SK-N-MC (cell line): ENCODE results near the gene EGR1.

ENCODE experiments used
- DNase-seq: peaks from one replicate; pipeline ENCODE4 v3.0.0-alpha.2; 2011; ENCODE audit warnings: low read depth, low spot score
- H3K27ac ChIP-seq: fragments of 200-600 bp; sonication (generic); 2 replicates; pipeline ENCODE4 v1.5.1; 2016; ENCODE audit warnings: mixed run types
- H3K36me3 ChIP-seq: fragments of 200-600 bp; sonication (generic); 2 replicates; pipeline ENCODE4 v1.6.1; 2017; ENCODE audit warnings: antibody characterized with exemption, low read length, mixed read lengths; ENCODE audit not compliant: insufficient read depth
- H3K4me3 ChIP-seq: fragments of 200-600 bp; sonication (generic); 2 replicates; pipeline ENCODE4 v1.5.1; 2016
- H3K9ac ChIP-seq: fragments of 200-600 bp; sonication (generic); 2 replicates; pipeline ENCODE4 v1.8.0; 2017; ENCODE audit warnings: mixed run types, mixed read lengths; ENCODE audit not compliant: insufficient read length
- H3K9me3 ChIP-seq: fragments of 200-600 bp; sonication (generic); 2 replicates; pipeline ENCODE4 v1.6.1; 2017; ENCODE audit warnings: low read depth, mild to moderate bottlenecking, antibody characterized with exemption, low read length, moderate library complexity, mixed read lengths
- EZH2 ChIP-seq: fragments of 200-600 bp; sonication (generic); IDR thresholded peaks from one replicate; pipeline ENCODE4 v1.6.1; 2017; ENCODE audit warnings: antibody characterized with exemption
- FOXP2 ChIP-seq: optimal IDR thresholded peaks from 2 replicates; pipeline ENCODE3; 2011; ENCODE audit warnings: mild to moderate bottlenecking, moderate library complexity; ENCODE audit not compliant: insufficient read depth; ENCODE audit errors: extremely low read length, control extremely low read depth
- POLR2AphosphoS5 ChIP-seq: IDR thresholded peaks from 2 replicates; pipeline ENCODE4 v1.6.1; 2012; ENCODE audit warnings: mild to moderate bottlenecking, low read depth, low read length, borderline replicate concordance

Gene EGR1

DNA sequence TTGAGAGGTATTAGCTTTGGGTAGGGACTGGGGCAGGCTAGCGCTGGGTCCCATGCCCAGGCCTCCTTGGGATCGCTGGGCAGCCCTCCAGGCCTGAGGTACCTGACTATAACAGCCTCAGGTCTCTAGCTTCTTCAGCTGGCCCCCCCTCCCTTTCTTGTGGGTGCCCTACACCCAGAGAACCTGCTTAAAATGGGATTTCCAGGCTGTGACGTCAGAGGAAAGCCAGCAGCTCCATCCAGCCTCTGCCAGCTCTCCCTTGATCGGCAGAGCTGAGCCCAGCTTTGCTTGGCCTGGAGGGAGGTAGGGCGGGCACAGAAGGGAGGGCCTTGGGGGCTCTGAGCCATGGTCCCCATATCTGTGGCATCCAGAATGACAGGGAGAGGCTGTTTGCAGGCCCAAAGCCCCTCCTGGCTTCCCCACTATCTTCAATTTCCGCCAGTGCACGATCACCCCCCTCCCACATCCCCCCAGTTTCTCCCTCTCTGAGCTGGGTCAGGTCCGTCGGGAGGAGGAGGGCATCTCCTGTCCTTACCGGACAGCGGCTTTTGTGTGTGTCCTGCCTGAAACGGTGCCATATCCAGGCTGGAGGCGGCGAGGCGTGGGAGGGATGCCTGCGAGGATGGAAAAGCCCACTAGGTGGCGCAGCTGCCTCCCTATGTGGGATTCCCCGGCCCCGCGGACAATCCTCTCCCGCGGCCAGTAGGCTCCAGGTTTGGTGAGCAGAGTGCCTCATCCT, 15.6 kb upstream of the EGR1 start:
- Histone ChIP-seq H3K36me3 (no peaks in the 10 kb centered on the region), H3K4me3 (peak overlapping the region; percentile 43), H3K27ac (no peak overlapping the region), H3K9ac (peak overlapping the region; percentile 48), H3K9me3 (no peaks in the 10 kb centered on the region)
- no peak for TF ChIP-seq EZH2
- TF ChIP-seq POLR2AphosphoS5: no peak
- no peak for TF ChIP-seq FOXP2
- DNase-seq: no peak

DNA sequence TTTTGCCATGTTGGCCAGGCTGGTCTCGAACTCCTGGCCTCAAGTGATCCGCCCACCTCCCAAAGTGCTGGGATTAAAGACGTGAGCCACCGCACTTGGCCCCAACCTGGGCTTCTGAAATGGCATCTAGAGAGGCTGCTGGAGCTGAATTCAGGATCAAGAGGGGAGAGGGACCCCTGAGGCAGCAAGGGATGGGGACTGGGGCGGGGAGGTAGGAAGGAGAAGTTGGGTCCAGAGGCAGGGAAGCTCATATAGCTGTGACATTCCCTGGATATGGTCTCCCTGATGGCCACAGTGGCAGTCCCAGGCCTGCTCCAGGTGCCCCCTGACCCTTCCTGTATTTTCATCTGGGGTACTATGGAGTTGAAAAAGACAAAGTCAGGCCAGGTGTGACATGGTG, 14.3 kb upstream of the EGR1 start:
- Histone ChIP-seq H3K36me3 (no peaks in the 10 kb centered on the region), H3K4me3 (no peak overlapping the region), H3K9me3 (no peaks in the 10 kb centered on the region), H3K27ac (no peak overlapping the region), H3K9ac (no peak overlapping the region)
- TF ChIP-seq EZH2 (no peak), POLR2AphosphoS5 (no peak), FOXP2 (no peak)
- no peak for DNase-seq

DNA sequence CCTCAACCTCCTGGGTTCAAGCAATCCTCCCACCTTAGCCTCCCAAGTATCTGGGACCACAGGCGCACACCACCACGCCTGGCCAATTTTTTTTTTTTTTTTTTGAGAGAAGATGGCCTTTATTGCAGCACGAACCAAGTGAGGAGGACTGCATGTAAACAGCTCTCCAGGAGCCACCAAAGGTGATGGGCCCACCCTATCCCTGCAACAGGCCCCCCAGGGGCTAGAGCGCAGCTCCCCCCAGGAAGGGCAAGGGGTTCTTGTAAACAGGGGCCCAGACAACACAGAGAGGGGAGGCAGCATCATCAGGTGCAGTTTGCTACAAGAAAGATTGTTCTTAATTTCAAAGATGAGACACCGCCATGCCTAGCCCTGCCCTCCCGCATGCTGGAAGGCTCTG, 12.6 kb upstream of the EGR1 start:
- no peaks in the 10 kb centered on the region for H3K36me3 ChIP-seq
- no peaks in the 10 kb centered on the region for H3K9me3 ChIP-seq
- no peak for DNase-seq
- no peak overlapping the region for H3K4me3 ChIP-seq
- no peak overlapping the region for H3K9ac ChIP-seq
- H3K27ac ChIP-seq: no peak overlapping the region
- TF ChIP-seq FOXP2 (no peak), POLR2AphosphoS5 (no peak), EZH2 (no peak)

DNA sequence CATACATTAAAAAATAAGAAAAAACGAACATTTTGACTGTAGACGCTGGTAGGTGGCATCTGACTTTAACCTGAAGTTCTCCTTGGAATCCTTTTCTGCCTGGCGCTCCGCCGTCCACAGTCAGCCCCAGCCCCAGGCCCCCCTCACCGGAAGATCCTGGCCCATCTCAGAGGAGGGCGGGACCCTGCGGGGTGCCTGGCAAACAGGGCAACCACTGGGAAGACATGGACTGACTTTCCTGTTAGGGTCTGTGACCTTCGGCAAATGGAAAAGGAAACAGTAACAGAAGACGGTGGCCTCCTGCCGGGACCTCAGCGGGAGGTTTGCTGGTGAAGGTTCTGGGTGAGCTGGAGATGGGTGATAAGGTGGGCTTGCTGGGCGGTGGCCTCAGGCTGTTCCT, 11.7 kb upstream of the EGR1 start:
- TF ChIP-seq EZH2: no peak
- TF ChIP-seq FOXP2: no peak
- TF ChIP-seq POLR2AphosphoS5: no peak
- Histone ChIP-seq H3K27ac (no peak overlapping the region), H3K9me3 (no peaks in the 10 kb centered on the region), H3K36me3 (no peaks in the 10 kb centered on the region), H3K9ac (no peak overlapping the region), H3K4me3 (no peak overlapping the region)
- DNase-seq: no peak

DNA sequence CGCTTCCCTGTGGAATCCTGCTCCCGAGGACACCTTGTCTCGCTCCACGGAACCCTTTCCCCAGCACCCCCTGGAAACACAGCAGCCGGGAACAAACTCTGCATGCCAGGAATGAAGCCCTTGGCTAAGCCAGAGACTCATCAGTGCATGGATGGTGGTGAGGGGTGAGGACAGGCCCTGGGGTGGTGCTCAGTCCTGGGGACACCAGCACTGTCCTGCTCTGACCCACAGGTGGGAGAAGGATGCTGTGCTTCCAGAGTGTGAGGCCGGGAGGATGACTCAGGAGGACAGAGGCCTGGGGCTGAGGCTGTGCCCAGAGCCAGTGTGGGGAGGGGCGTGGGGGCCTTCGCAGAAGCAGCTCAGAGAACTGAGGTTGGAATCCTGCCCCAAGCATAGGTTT, 11.2 kb upstream of the EGR1 start:
- H3K9me3 ChIP-seq: no peaks in the 10 kb centered on the region
- H3K36me3 ChIP-seq: no peaks in the 10 kb centered on the region

DNA sequence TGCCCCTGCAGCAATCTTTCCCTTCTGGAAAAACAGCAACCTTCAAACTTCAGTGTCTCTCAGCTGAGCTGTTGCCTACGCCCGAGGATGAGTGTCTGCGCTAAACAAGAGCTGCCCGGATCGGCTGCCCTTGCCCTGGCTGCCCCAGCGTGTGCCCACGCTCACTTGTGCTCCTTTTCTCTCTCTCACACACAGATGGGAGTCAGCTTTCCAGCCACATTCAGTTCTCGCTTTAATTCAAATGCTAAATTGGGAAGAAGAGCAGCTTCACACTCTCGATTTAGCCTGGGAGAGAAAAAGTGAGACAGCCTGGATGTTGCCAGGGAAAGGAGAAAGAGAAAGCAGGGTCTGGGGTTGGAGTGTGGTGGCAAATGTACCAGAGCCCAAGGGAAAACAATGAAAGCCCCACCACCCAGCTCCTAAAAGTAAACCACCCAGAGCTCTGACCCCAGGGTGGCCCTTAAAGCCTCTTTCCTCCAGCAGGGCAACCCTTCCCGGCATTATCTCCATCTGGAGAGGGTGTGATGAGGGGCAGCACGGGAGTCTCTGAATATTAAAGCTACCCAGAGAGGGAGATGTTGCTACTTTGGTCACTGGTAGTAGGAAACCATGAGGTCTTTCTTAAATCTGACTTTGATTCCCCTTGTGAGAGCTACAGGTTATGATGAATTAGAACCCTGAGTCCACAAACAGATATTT, 9.9 kb upstream of the EGR1 start:
- no peak overlapping the region for H3K9ac ChIP-seq
- no peak for DNase-seq

More for the DNA sequence above, 11.2 kb upstream of the EGR1 start:
- no peak for DNase-seq
- Histone ChIP-seq H3K9ac (no peak overlapping the region), H3K27ac (no peak overlapping the region), H3K4me3 (no peak overlapping the region)
- no peak for TF ChIP-seq POLR2AphosphoS5
- no peak for TF ChIP-seq FOXP2

DNA sequence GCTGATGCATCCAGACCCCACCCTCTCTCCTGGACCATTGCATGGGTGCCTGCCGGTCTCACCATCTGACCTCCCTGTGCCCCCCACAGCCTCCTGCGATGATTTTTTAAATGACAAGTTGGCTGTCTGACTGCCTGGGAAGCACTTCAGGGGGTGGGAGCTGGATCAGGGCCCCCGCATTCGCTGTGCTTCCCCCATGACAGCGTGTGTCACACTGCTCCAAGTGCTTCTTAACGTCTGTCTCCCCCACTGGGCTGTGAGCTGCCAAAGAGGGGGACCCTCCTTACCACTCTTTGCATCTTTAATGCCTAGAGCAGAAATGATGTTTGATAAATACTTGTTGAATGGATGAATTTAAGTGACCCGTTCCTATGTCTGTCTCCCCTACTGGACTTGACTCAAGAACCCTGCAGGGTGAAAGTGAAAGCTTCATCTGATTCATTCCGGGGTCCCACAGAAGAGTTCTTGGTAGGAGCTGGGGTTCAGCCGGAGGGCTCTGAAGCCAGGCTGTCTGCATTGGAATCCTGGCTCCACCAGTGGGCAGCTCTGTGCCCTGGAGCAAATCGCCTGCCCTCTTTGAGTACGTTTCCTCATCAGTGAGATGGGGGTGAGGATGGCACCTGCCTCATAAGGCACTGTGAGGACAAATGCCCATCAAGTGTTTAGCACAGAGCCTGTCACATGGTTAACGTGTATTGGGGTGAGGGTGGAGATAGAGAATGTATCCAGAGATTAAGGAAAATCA, 7.6 kb upstream of the EGR1 start:
- H3K9ac ChIP-seq: no peak overlapping the region
- no peak for TF ChIP-seq FOXP2
- TF ChIP-seq POLR2AphosphoS5: no peak
- TF ChIP-seq EZH2: no peak
- no peaks in the 10 kb centered on the region for H3K36me3 ChIP-seq
- H3K9me3 ChIP-seq: no peaks in the 10 kb centered on the region
- no peak for DNase-seq
- H3K4me3 ChIP-seq: no peak overlapping the region
- H3K27ac ChIP-seq: no peak overlapping the region

More for the DNA sequence above, 9.9 kb upstream of the EGR1 start:
- Histone ChIP-seq H3K4me3 (no peak overlapping the region), H3K27ac (no peak overlapping the region), H3K9me3 (no peaks in the 10 kb centered on the region), H3K36me3 (no peaks in the 10 kb centered on the region)
- TF ChIP-seq FOXP2: no peak
- TF ChIP-seq POLR2AphosphoS5: no peak
- no peak for TF ChIP-seq EZH2

DNA sequence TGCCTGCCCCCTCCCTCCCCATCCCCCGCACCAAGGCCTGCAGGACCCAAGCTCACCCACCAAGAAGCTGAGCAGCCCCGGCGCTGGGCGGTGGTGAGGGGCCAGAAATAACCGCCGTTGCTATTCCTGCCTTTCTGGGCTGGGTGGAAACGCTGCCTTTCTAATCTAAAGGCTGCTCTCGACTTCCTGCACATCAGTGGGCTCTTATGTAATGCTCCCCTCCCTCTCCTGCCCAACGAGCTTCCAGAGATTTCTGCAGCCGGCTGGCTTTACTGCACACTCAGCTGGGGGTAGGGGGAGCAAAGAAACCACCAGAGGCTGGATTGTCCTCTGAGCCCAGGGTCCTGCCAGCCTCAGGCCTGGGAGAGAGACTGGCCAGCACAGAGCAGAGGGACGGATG, 6.9 kb upstream of the EGR1 start:
- TF ChIP-seq FOXP2 (no peak), EZH2 (no peak), POLR2AphosphoS5 (no peak)
- no peak overlapping the region for H3K27ac ChIP-seq
- H3K4me3 ChIP-seq: no peak overlapping the region
- DNase-seq: no peak
- H3K9ac ChIP-seq: no peak overlapping the region
- no peaks in the 10 kb centered on the region for H3K36me3 ChIP-seq
- H3K9me3 ChIP-seq: no peaks in the 10 kb centered on the region

DNA sequence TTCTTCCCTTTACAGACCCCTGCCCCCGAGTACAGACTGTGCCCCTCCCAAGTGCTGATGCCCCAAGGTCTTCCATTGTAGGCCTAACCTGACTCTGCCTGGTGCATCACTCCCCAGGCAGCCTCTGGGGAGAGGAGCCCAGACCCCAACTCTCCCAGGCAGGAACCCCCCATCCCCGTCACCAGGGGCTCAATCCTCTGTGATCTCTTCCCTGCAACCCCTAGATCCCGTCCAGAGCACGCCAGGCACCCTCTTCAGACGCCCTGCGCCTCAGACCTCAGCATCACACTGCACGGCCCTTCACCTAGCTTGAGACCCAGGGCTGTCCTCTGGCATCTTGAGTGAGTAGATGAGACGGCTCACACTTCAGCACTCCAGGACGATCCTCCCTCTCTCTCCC, 6.4 kb upstream of the EGR1 start:
- no peaks in the 10 kb centered on the region for H3K36me3 ChIP-seq
- DNase-seq: no peak
- no peak for TF ChIP-seq POLR2AphosphoS5
- TF ChIP-seq EZH2: no peak
- no peak for TF ChIP-seq FOXP2
- no peak overlapping the region for H3K27ac ChIP-seq
- H3K9ac ChIP-seq: no peak overlapping the region
- no peak overlapping the region for H3K4me3 ChIP-seq
- H3K9me3 ChIP-seq: no peaks in the 10 kb centered on the region
